H1 (cell line): ENCODE measurements around the gene PRG2.

Source experiments
- CREB1 ChIP-seq: IDR thresholded peaks from 2 replicates; pipeline ENCODE4 v1.6.1; 2012; ENCODE audit warnings: inconsistent platforms
- CTCF ChIP-seq, 3 experiments: IDR thresholded peaks; 1 replicate in 2 of 3; 2 replicates in 1 of 3; pipeline versions ENCODE4 v1.5.1 to v1.6.1; 2011; ENCODE audit warnings: low read length in 3 of 3, mild to moderate bottlenecking in 3 of 3, inconsistent platforms in 2 of 3, low read depth in 1 of 3, moderate library complexity in 1 of 3; ENCODE audit not compliant: insufficient read depth in 1 of 3; ENCODE audit errors: control extremely low read depth in 1 of 3
- EP300 ChIP-seq, 2 experiments: IDR thresholded peaks; 1 replicate in 1 of 2; 2 replicates in 1 of 2; pipeline ENCODE4 v1.6.1; 2011 to 2012; ENCODE audit warnings: low read depth in 2 of 2, low read length in 2 of 2, mild to moderate bottlenecking in 2 of 2, borderline replicate concordance in 1 of 2, inconsistent platforms in 1 of 2, moderate library complexity in 1 of 2
- GABPA ChIP-seq: IDR thresholded peaks from 2 replicates; pipeline ENCODE4 v1.6.1; 2011; ENCODE audit warnings: mild to moderate bottlenecking, low read length, moderate library complexity, borderline replicate concordance; ENCODE audit not compliant: insufficient read depth
- JUN ChIP-seq: IDR thresholded peaks from 2 replicates; pipeline ENCODE4 v1.6.1; 2011; ENCODE audit warnings: low read depth, mild to moderate bottlenecking, improper control_type of control experiment, low read length
- PHF8 ChIP-seq: fragments of 200-600 bp; sonication (generic); conservative IDR thresholded peaks from 2 replicates; pipeline ENCODE4 v1.7.1; 2012; ENCODE audit warnings: low read depth, mild to moderate bottlenecking, inconsistent platforms, low read length, moderate library complexity
- POLR2A ChIP-seq, 2 experiments: IDR thresholded peaks; 1 replicate in 1 of 2; 2 replicates in 1 of 2; pipeline ENCODE4 v1.6.1; 2011; ENCODE audit warnings: low read depth in 2 of 2, low read length in 2 of 2, mild to moderate bottlenecking in 2 of 2; ENCODE audit errors: control extremely low read depth in 1 of 2
- POLR2AphosphoS5 ChIP-seq: IDR thresholded peaks from 2 replicates; pipeline ENCODE4 v1.6.1; 2011; ENCODE audit warnings: low read depth, low read length
- RAD21 ChIP-seq, 2 experiments: IDR thresholded peaks in 1 of 2; conservative IDR thresholded peaks in 1 of 2; 2 replicates each; pipeline ENCODE4 v1.6.1; 2011; ENCODE audit warnings: low read depth in 2 of 2, low read length in 2 of 2, improper control_type of control experiment in 1 of 2, inconsistent platforms in 1 of 2, mild to moderate bottlenecking in 1 of 2, moderate library complexity in 1 of 2
- TEAD4 ChIP-seq: IDR thresholded peaks from 2 replicates; pipeline ENCODE4 v1.6.1; 2012; ENCODE audit warnings: low read depth, low read length, inconsistent platforms, mixed read lengths
- TF ChIP-seq, protein P1 (sequence below): IDR thresholded peaks from 2 replicates; pipeline ENCODE4 v1.6.1; 2012; ENCODE audit warnings: inconsistent platforms

GRCh38 chr11:57368845-57369232 is 21.6 kb downstream of the PRG2 start:
- no peak for TF ChIP-seq POLR2AphosphoS5
- no peak for TF ChIP-seq CTCF (IDR thresholded peaks at IDR 0.05; ENCODE audit: control extremely low read depth in 1 of 3, insufficient read depth in 1 of 3, low read depth in 1 of 3, low read length in 3 of 3)
- TF ChIP-seq CREB1: no peak
- no peak for TF ChIP-seq TEAD4
- no peak for TF ChIP-seq POLR2A (IDR thresholded peaks at IDR 0.05; ENCODE audit: control extremely low read depth in 1 of 2, low read depth in 2 of 2, low read length in 2 of 2)
- no peak for TF ChIP-seq PHF8
- TF ChIP-seq RAD21 (IDR thresholded peaks at IDR 0.05 in 1 of 2, conservative IDR thresholded peaks at IDR 0.05 in 1 of 2; ENCODE audit: low read depth in 2 of 2, low read length in 2 of 2): no peak
- TF ChIP-seq GABPA: no peak
- no peak for TF ChIP-seq JUN
- TF ChIP-seq, protein P1, sequence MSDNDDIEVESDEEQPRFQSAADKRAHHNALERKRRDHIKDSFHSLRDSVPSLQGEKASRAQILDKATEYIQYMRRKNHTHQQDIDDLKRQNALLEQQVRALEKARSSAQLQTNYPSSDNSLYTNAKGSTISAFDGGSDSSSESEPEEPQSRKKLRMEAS: no peak
- no peak for TF ChIP-seq EP300 (IDR thresholded peaks at IDR 0.05; ENCODE audit: borderline replicate concordance in 1 of 2, low read depth in 2 of 2, low read length in 2 of 2)
